ENCODE measurements around the gene ADAM11. TPM values are rescaled to one million over a fixed set of nuclear protein-coding genes. Genes with fewer than 3 reads are reported as not detected.
"Not testable (repeated sequence)": the region's sequence is repeated elsewhere in the genome, so short reads cannot be mapped to it uniquely, and the experiment has no call there.

ADAM11 gene
- polyA plus RNA-seq, 2 of the 4 experiments (the other 2 are of a cell fraction): 0.75 to 2.1 TPM

GRCh38 chr17:44820631-44821212 lies 61.9 kb downstream of the ADAM11 start:
- ATAC-seq (peak; percentile 88 to 89; a peak in 5 of 6 replicates), DNase-seq (ENCODE audit: low read depth in 1 of 2, low spot score in 1 of 2) (peak; percentile 67 to 79), FAIRE-seq (peak; percentile 98)
- no peak for TF ChIP-seq USF2 (IDR thresholded peaks at IDR 0.05)
- TF ChIP-seq, protein P1, sequence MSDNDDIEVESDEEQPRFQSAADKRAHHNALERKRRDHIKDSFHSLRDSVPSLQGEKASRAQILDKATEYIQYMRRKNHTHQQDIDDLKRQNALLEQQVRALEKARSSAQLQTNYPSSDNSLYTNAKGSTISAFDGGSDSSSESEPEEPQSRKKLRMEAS (IDR thresholded peaks at IDR 0.05): peak; percentile 72
- TF ChIP-seq BHLHE40 (IDR thresholded peaks at IDR 0.05; ENCODE audit: low read depth, low read length): 0 out of 2 replicates have a peak, but pooled peaks have one; percentile 15
- TF ChIP-seq JUNB (IDR thresholded peaks at IDR 0.05): peak; percentile 71
- no peak for TF ChIP-seq EHF (CRISPR knock-in tag; IDR thresholded peaks at IDR 0.05)
- TF ChIP-seq JUN (IDR thresholded peaks at IDR 0.05): 0 out of 5 replicates have a peak, but pooled peaks of 1 of the 2 experiments have one; percentile 19
- TF ChIP-seq FOSB (CRISPR knock-in tag; IDR thresholded peaks at IDR 0.05): 0 out of 2 replicates have a peak, but pooled peaks have one; percentile 36
- TF ChIP-seq CHD2 (IDR thresholded peaks at IDR 0.05; ENCODE audit: low read length, partially characterized antibody): no peak
- peak in 1 of 2 experiments; percentile 45; a peak in 2 of 4 replicates for TF ChIP-seq CEBPB (IDR thresholded peaks at IDR 0.05)
- no peak for TF ChIP-seq EHMT2 (IDR thresholded peaks at IDR 0.05; ENCODE audit: low read depth)
- peak; percentile 61; the same call in 1 of the 2 replicates for TF ChIP-seq FOSL2 (IDR thresholded peaks at IDR 0.05)
- TF ChIP-seq FOSL2 (CRISPR knock-in tag; IDR thresholded peaks at IDR 0.05): peak; percentile 95
- TF ChIP-seq MAZ (IDR thresholded peaks at IDR 0.05; ENCODE audit: borderline replicate concordance, low read depth, low read length): no peak
- TF ChIP-seq ZFP36 (IDR thresholded peaks at IDR 0.05; ENCODE audit: borderline replicate concordance, partially characterized antibody): no peak
- no peak for TF ChIP-seq RNF2 (IDR thresholded peaks at IDR 0.05; ENCODE audit: borderline replicate concordance, low read depth)
- peak; percentile 43; the same call in 1 of the 2 replicates for TF ChIP-seq GATA3 (IDR thresholded peaks at IDR 0.05; ENCODE audit: borderline replicate concordance)
- no peak for TF ChIP-seq NR3C1 (IDR thresholded peaks at IDR 0.05)
- no peak for TF ChIP-seq HOXB5 (CRISPR knock-in tag; IDR thresholded peaks at IDR 0.05)
- 3% methylated on average over 7 of the region's 7 CpGs for WGBS (ENCODE audit: missing lambda C conversion rate)
- Histone ChIP-seq H3K27ac (peak overlapping the region; percentile 37 to 75; a peak in 5 of 6 replicates), H3K4me2 (peak overlapping the region; percentile 69), H3K4me1 (peaks cover 36% of the 10 kb centered on the region), H3K9me3 (no peaks in the 10 kb centered on the region), H3K4me3 (peak overlapping the region; percentile 6; the same call in 1 of the 3 replicates)
- CTCF ChIA-PET: interaction anchor here (0.7 to 1.8 kb wide), 5 partner anchors 26 to 47 kb away, joined by 3 to 11 read pairs (median 4); no protein-coding TSS in a partner anchor
- POLR2A ChIA-PET: interaction anchor here (0.8 to 1.2 kb wide), 4 partner anchors 8 to 45 kb away, joined by 3 read pairs; no protein-coding TSS in a partner anchor

DNA sequence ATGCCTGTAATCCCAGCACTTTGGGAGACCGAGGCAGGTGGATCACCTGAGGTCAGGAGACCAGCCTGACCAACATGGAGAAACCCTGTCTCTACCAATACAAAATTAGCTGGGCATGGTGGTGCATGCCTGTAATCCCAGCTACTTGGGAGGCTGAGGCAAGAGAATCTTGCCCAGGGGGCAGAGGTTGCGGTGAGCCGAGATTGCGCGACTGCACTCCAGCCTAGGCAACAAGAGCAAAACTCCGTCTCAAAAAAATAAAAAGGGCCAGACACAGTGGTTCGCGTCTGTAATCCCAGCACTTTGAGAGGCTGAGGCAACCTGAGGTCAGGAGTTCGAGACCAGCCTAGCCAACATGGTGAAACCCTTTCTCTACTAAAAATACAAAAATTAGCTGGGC lies 66.4 kb downstream of the ADAM11 start:
- H3K9me3 ChIP-seq; ATAC-seq; H3K4me3 ChIP-seq; FAIRE-seq; POLR2A ChIA-PET; DNase-seq (ENCODE audit: low read depth in 1 of 2, low spot score in 1 of 2); H3K27ac ChIP-seq; H3K4me2 ChIP-seq: not testable (repeated sequence)
- WGBS (ENCODE audit: missing lambda C conversion rate): 96% methylated on average over 9 of the region's 9 CpGs
- CTCF ChIA-PET: interaction anchor here (1.0 to 5.9 kb wide), 6 partner anchors 28 to 54 kb away, joined by 3 to 52 read pairs (median 3); no protein-coding TSS in a partner anchor
- peaks cover 34% of the 10 kb centered on the region for H3K4me1 ChIP-seq

DNA sequence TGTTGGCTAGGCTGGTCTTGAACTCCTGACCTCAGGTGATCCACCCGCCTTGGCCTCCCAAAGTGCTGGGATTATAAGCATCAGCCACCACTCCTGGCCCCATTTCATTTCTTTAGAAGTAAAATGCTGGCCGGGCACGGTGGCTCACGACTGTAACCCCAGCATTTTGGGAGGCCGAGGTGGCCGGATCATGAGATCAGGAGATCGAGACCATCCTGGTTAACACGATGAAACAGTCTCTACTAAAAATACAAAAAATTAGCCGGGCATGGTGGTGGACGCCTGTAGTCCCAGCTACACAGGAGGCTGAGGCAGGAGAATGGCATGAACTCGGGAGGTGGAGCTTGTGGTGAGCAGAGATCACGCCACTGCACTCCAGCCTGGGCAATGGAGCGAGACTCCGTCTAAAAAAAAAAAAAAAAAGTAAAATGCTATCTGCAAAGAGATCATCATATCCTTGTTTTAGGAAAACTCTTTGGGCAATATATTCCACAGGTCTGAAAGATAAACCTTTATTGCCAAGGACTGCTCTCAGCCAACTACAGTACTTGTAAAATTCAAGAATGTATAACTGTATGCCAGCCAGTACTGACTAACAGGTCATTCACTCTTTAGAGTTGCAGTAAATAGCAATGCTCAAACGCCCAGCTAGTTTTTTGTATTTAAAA lies 67.5 kb downstream of the ADAM11 start:
- 87% methylated on average over 15 of the region's 15 CpGs for WGBS (ENCODE audit: missing lambda C conversion rate)
- ChIA-PET CTCF (interaction anchor here (0.7 to 5.9 kb wide), 14 partner anchors 9 to 72 kb away, joined by 3 to 52 read pairs (median 3); no protein-coding TSS in a partner anchor), POLR2A (interaction anchor here (0.6 kb wide), 3 partner anchors 11 to 608 kb away, joined by 3 read pairs; no protein-coding TSS in a partner anchor)
- no peak overlapping the region for H3K4me3 ChIP-seq
- peaks cover 29% of the 10 kb centered on the region for H3K4me1 ChIP-seq
- ATAC-seq (no peak), DNase-seq (ENCODE audit: low read depth in 1 of 2, low spot score in 1 of 2) (no peak), FAIRE-seq (no peak)
- TF ChIP-seq USF2 (IDR thresholded peaks at IDR 0.05): no peak
- TF ChIP-seq KDM5A (IDR thresholded peaks at IDR 0.05): no peak
- TF ChIP-seq, protein P1 (IDR thresholded peaks at IDR 0.05): no peak
- no peak for TF ChIP-seq HOXA7 (CRISPR knock-in tag; IDR thresholded peaks at IDR 0.05)
- TF ChIP-seq CBX8 (IDR thresholded peaks at IDR 0.05): no peak
- TF ChIP-seq RFX5 (IDR thresholded peaks at IDR 0.05): no peak
- H3K27ac ChIP-seq: no peak overlapping the region
- H3K9me3 ChIP-seq: no peaks in the 10 kb centered on the region
- no peak overlapping the region for H3K4me2 ChIP-seq

Measured in A549 (cell line).